ENCODE results near the gene GRHL3. TPM values are rescaled to one million over a fixed set of nuclear protein-coding genes. Genes with fewer than 3 reads are reported as not detected.
A peak's percentile ranks its signal among the peaks of the same experiment; 100 is the strongest.

GRHL3 gene
- total RNA-seq, 1 donor from 2014 or later, result 0.12 TPM

DNA sequence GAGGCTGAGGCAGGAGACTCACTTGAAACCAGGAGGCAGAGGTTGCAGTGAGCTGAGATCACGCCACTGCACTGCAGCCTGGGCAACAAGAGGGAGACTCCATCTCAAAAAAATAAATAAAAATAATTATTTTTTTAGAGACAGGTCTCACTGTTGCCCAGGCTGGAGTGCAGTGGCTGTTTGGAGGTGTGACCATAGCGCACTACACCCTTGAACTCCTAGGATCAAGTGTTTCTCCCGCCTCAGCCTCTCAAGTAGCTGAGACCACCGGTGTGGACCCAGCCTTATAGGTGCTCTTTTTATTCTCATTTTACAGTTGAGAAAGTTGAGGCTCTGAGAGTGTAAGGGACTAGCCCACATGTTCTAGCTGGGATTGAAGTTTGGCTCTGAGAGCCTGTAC, 15.6 kb upstream of the GRHL3 start:
- H3K4me1 Mint-ChIP-seq, result no peaks in the 10 kb centered on the region
- DNase-seq (ENCODE audit: low read depth, low spot score), result no peak
- H3K36me3 Mint-ChIP-seq (ENCODE audit: low read depth), result no peaks in the 10 kb centered on the region
- H3K4me3 Mint-ChIP-seq, result no peak overlapping the region
- TF ChIP-seq, protein P1, sequence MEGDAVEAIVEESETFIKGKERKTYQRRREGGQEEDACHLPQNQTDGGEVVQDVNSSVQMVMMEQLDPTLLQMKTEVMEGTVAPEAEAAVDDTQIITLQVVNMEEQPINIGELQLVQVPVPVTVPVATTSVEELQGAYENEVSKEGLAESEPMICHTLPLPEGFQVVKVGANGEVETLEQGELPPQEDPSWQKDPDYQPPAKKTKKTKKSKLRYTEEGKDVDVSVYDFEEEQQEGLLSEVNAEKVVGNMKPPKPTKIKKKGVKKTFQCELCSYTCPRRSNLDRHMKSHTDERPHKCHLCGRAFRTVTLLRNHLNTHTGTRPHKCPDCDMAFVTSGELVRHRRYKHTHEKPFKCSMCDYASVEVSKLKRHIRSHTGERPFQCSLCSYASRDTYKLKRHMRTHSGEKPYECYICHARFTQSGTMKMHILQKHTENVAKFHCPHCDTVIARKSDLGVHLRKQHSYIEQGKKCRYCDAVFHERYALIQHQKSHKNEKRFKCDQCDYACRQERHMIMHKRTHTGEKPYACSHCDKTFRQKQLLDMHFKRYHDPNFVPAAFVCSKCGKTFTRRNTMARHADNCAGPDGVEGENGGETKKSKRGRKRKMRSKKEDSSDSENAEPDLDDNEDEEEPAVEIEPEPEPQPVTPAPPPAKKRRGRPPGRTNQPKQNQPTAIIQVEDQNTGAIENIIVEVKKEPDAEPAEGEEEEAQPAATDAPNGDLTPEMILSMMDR (conservative IDR thresholded peaks at IDR 0.05), result no peak
- no peak overlapping the region for H3K27ac Mint-ChIP-seq (ENCODE audit: unreplicated experiment)
- no peaks in the 10 kb centered on the region for H3K9me3 Mint-ChIP-seq
- H3K27me3 Mint-ChIP-seq (ENCODE audit: low read depth), result peaks cover 18% of the 10 kb centered on the region

DNA sequence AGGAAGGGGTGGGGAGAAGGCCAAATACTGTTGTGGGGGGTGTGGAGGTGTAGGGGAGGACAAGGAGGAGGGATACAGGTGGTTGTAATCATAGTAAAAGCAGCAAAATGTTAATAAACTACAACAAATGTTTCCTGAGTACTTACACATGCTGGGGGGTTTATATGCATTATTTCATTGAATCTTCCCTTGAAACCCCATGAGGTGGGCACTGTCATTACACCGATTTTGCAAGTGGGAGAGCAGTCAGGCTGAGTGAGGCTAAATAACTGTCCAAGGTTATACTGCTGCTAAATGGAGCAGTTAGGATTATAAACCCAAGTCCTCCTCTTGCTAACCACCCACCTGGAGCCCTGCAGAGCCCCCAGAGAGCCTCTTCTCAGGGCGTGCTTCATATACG, 14.4 kb upstream of the GRHL3 start:
- Mint-ChIP-seq H3K27ac (ENCODE audit: unreplicated experiment) (no peak overlapping the region), H3K4me3 (no peak overlapping the region), H3K27me3 (ENCODE audit: low read depth) (peaks cover 14% of the 10 kb centered on the region), H3K4me1 (no peaks in the 10 kb centered on the region), H3K36me3 (ENCODE audit: low read depth) (no peaks in the 10 kb centered on the region), H3K9me3 (no peaks in the 10 kb centered on the region)
- TF ChIP-seq, protein P1 (conservative IDR thresholded peaks at IDR 0.05), result no peak
- DNase-seq (ENCODE audit: low read depth, low spot score), result no peak

DNA sequence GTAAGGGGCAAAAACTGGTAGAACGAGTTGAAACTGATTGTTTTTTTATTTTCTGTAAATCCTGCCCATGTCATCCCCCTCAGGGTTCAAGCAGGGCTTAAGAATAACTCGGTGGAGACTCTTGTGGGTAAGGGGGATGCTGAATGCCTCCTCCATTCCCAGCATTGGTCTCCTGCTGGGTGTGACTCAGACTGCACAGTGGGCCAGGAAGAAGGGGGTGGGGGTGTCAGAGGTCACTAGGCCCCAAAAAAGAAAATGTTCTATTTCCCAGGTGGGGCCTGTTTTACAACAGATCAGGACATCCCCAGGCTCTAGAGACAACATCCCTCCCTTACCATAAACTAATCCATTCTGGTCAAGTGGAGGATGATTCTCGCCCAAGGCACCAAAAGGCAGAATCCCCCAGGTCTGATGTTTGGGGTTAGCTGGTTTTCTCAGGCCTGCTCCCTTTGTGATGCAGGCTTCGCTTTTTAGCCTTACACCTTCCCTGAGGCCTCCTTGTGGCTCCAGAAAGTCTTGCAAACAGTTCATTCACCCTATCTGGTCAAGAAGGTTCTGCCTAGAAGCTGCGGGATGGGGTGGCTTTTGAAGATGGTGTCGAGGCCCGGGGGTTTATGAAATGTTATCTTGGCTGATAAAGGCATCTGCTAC, 10.7 kb upstream of the GRHL3 start:
- Mint-ChIP-seq H3K36me3 (ENCODE audit: low read depth) (no peaks in the 10 kb centered on the region), H3K9me3 (no peaks in the 10 kb centered on the region), H3K27ac (ENCODE audit: unreplicated experiment) (no peak overlapping the region), H3K4me1 (no peaks in the 10 kb centered on the region), H3K27me3 (ENCODE audit: low read depth) (peaks cover 12% of the 10 kb centered on the region), H3K4me3 (no peak overlapping the region)
- DNase-seq (ENCODE audit: low read depth, low spot score), result no peak
- TF ChIP-seq, protein P1 (conservative IDR thresholded peaks at IDR 0.05), result peak; percentile 37

DNA sequence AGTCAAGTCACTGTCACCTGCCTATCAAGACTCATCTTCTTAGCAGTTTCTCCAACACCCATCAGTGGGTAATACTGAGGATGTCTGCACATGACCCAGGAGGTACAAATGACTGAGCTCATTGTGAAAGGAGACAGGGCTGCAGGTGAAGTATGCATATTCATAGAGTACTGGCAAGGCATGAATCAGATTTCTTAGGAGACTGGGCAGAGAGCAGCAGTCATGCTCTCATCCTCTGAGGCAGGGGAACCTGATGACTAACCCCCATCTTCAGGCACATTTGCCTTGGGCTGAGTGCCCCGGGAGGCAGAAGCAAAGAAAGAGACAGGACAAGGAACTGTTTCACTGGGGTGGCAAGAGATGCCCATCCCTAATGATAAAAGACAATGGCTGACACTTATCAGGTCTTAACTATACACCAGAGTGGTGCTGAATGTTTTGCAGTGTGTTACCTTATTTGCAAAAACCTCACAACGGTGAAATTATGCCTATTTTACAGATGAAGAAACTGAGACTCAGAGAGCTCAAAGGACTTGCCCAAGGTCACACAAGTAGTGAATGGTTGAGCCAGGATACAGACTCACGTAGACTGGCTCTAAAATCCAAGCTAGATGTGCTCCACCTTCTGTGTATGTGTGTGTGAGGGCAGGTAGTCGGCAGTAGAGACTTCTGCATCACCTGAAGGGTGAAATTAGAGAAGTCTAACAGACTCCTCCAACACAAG, 9.2 kb upstream of the GRHL3 start:
- no peak for DNase-seq (ENCODE audit: low read depth, low spot score)
- Mint-ChIP-seq H3K4me1 (no peaks in the 10 kb centered on the region), H3K27ac (ENCODE audit: unreplicated experiment) (peak overlapping the region; percentile 48), H3K27me3 (ENCODE audit: low read depth) (peaks cover 8% of the 10 kb centered on the region), H3K36me3 (ENCODE audit: low read depth) (no peaks in the 10 kb centered on the region), H3K9me3 (no peaks in the 10 kb centered on the region), H3K4me3 (no peak overlapping the region)
- TF ChIP-seq, protein P1 (conservative IDR thresholded peaks at IDR 0.05), result no peak

DNA sequence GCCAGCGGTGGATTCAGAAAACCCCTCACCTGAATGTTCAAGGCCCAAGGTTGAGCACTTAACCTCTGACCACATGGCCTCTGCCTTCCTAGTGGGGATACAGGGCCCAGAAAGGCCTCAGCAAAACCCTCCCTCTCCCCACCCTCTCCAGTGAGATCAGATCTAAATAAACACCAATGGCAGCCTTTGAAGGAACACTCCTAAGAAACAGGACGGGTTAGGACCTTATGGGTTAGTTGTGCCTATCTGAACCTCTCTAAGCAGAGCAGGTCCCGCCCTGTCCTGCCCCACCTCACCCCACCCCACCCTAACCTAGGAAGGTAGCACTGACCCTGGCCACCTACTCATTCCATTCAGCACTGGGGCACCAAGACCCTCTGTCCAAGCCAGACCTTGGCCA, 7.9 kb upstream of the GRHL3 start:
- TF ChIP-seq, protein P1 (conservative IDR thresholded peaks at IDR 0.05), result no peak
- Mint-ChIP-seq H3K4me1 (no peaks in the 10 kb centered on the region), H3K27me3 (ENCODE audit: low read depth) (peaks cover 13% of the 10 kb centered on the region), H3K4me3 (no peak overlapping the region), H3K27ac (ENCODE audit: unreplicated experiment) (no peak overlapping the region), H3K36me3 (ENCODE audit: low read depth) (no peaks in the 10 kb centered on the region), H3K9me3 (no peaks in the 10 kb centered on the region)
- DNase-seq (ENCODE audit: low read depth, low spot score), result no peak

Data from neural crest cell (in vitro differentiated cells).